ENCODE results near the gene C1QTNF4. TPM values are rescaled to one million over a fixed set of nuclear protein-coding genes. Genes with fewer than 3 reads are reported as not detected.

The C1QTNF4 gene
- total RNA-seq, 1 donor from 2014 or later, result 0.16 TPM

GRCh38 chr11:47589977-47590861 lies 4.0 kb downstream of the C1QTNF4 start:
- intact Hi-C loops (cut with micrococcal nuclease), result no loop called here
- no peak overlapping the region for H3K4me3 Mint-ChIP-seq
- H3K27ac Mint-ChIP-seq, result no peak overlapping the region

DNA sequence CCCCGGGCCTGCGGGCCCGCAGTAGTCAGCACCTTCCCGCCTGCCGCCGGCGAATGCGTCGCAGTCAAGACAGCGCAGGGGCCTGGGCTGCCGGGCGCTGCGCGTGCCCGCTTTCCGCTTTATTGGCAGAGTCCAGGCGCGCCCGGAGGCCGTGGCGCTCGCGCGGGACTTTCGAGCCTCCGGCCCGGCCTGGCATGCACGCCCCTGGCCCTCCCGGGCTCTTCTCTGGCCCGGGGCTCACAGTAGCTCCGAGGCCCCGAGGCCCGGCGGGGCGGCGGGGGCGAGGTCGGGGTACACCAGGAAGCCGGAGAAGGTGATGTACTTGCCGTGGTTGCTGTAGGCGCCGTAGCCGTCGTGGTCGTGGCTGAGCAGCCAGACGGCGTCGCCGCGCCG lies 4.6 kb downstream of the C1QTNF4 start:
- H3K27ac Mint-ChIP-seq, result no peak overlapping the region
- peaks cover 6% of the 10 kb centered on the region for H3K4me1 Mint-ChIP-seq (ENCODE audit: low read depth)
- no peak for DNase-seq (ENCODE audit: low spot score)
- no peaks in the 10 kb centered on the region for H3K36me3 Mint-ChIP-seq (ENCODE audit: low read depth)
- intact Hi-C loops (cut with micrococcal nuclease), result no loop called here
- H3K4me3 Mint-ChIP-seq, result no peak overlapping the region
- peaks cover 17% of the 10 kb centered on the region for H3K27me3 Mint-ChIP-seq (ENCODE audit: insufficient read depth)
- no peaks in the 10 kb centered on the region for H3K9me3 Mint-ChIP-seq

More at GRCh38 chr11:47589977-47590861, 4.0 kb downstream of the C1QTNF4 start:
- DNase-seq (ENCODE audit: low spot score), result no peak
- no peaks in the 10 kb centered on the region for H3K9me3 Mint-ChIP-seq
- peaks cover 6% of the 10 kb centered on the region for H3K4me1 Mint-ChIP-seq (ENCODE audit: low read depth)
- H3K27me3 Mint-ChIP-seq (ENCODE audit: insufficient read depth), result peaks cover 22% of the 10 kb centered on the region
- no peaks in the 10 kb centered on the region for H3K36me3 Mint-ChIP-seq (ENCODE audit: low read depth)

DNA sequence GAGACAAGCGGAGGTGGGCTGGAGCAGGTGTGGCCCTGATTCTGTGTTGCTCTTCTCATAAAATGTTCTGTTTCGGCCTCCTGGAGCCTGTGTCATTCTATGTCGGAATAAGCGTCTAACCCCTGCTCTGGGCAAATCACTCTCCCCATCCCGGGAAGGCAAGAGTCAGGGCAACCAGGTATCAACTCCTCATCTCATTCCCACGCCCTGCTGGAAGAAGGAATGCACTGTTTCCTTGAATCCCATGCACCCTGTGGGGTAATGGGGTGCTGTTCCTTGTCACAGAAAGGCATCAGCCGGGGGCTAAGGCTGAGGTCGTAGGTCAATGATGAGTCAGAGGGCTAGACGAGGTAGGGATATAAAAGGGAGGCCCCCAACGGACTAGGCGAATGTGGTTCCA lies 5.1 kb downstream of the C1QTNF4 start:
- DNase-seq (ENCODE audit: low spot score), result no peak
- no peaks in the 10 kb centered on the region for H3K9me3 Mint-ChIP-seq
- H3K27me3 Mint-ChIP-seq (ENCODE audit: insufficient read depth), result peaks cover 14% of the 10 kb centered on the region
- peaks cover 3% of the 10 kb centered on the region for H3K36me3 Mint-ChIP-seq (ENCODE audit: low read depth)
- intact Hi-C loops (cut with micrococcal nuclease), result no loop called here
- peaks cover 6% of the 10 kb centered on the region for H3K4me1 Mint-ChIP-seq (ENCODE audit: low read depth)
- no peak overlapping the region for H3K27ac Mint-ChIP-seq
- H3K4me3 Mint-ChIP-seq, result no peak overlapping the region

DNA sequence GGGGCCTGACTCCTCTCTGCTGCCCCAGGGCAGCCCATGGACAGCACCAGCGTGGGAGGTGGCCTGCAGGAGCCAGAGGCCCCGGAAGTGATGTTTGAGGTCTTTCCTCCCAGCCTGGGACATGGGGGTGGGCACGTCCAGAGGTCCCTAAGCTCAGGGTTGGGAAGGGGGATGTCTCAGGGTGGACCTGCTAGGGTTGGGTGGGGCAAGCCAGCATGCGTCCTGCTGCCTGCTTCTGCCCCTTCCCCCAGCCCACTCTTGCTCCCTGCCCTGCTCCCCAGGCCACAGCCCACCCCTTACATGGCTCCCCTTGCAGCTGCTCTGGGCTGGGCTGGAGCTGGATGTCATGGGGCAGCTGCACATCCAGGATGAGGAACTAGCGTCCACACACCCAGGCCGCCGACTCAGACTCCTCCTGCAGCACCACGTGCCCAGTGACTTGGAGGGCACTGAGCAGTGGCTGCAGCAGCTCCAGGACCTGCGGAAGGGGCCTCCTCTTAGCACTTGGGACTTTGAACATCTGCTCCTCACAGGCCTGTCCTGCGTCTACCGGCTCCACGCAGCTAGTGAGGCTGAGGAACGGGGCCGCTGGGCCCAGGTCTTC lies 6.4 kb downstream of the C1QTNF4 start:
- Mint-ChIP-seq H3K9me3 (no peaks in the 10 kb centered on the region), H3K36me3 (ENCODE audit: low read depth) (peaks cover 10% of the 10 kb centered on the region), H3K4me1 (ENCODE audit: low read depth) (peaks cover 6% of the 10 kb centered on the region), H3K27me3 (ENCODE audit: insufficient read depth) (peaks cover 4% of the 10 kb centered on the region), H3K4me3 (no peak overlapping the region), H3K27ac (no peak overlapping the region)
- no peak for DNase-seq (ENCODE audit: low spot score)
- intact Hi-C loops (cut with micrococcal nuclease), result no loop called here

DNA sequence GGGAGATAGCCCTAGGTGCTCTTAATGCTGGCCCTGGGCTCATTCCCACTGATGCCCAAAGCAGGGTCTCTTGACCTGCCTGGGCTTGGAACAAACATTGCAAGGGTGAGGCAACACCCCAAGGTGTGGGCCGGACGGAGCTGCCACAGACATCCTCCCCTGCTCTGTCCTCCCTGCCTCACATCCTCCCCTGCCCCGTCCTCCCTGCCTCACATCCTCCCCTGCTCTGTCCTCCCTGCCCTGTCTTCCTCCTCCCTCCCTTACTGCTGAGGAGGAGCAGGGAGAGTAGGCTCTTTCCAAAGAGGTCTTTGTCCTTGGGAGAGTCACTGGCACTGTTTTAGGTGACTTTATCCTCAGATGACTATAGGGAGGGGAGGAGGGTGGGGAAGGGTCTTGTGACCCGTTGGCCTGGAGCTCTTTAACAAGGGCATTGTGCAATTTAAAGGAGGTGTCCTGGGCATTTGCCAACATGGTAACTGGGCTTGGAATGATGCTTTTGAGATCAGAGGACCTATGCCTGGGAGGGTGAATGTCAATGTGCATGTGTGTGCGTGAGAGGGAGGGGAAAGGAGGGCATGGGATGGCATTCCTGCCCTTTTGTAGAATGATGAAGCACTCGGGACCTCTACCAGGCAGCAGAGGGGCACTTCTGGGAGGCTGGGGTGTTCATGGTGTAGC lies 7.0 kb downstream of the C1QTNF4 start:
- H3K4me3 Mint-ChIP-seq, result no peak overlapping the region
- peaks cover 15% of the 10 kb centered on the region for H3K36me3 Mint-ChIP-seq (ENCODE audit: low read depth)
- intact Hi-C loops (cut with micrococcal nuclease), result no loop called here
- DNase-seq (ENCODE audit: low spot score), result no peak
- no peaks in the 10 kb centered on the region for H3K9me3 Mint-ChIP-seq
- H3K4me1 Mint-ChIP-seq (ENCODE audit: low read depth), result peaks cover 6% of the 10 kb centered on the region
- no peak overlapping the region for H3K27ac Mint-ChIP-seq
- no peaks in the 10 kb centered on the region for H3K27me3 Mint-ChIP-seq (ENCODE audit: insufficient read depth)

GRCh38 chr11:47586098-47586855 lies 7.9 kb downstream of the C1QTNF4 start, which contains the start of gene FAM180B:
TSS of gene FAM180B (plus strand) at chr11:47586678. CDS start at chr11:47586769, 91 bp downstream.
- H3K36me3 Mint-ChIP-seq (ENCODE audit: low read depth), result peaks cover 22% of the 10 kb centered on the region
- no peaks in the 10 kb centered on the region for H3K27me3 Mint-ChIP-seq (ENCODE audit: insufficient read depth)
- no peaks in the 10 kb centered on the region for H3K9me3 Mint-ChIP-seq
- no peaks in the 10 kb centered on the region for H3K4me1 Mint-ChIP-seq (ENCODE audit: low read depth)
- H3K4me3 Mint-ChIP-seq, result no peak within 1 kb of the TSS
- intact Hi-C loops (cut with micrococcal nuclease), result no loop called here
- no peak for DNase-seq (ENCODE audit: low spot score)
- H3K27ac Mint-ChIP-seq, result no peak within 1 kb of the TSS

GRCh38 chr11:47583844-47584243 lies 10.4 kb downstream of the C1QTNF4 start:
- Mint-ChIP-seq H3K27ac (no peak overlapping the region), H3K36me3 (ENCODE audit: low read depth) (peaks cover 32% of the 10 kb centered on the region), H3K4me3 (no peak overlapping the region), H3K4me1 (ENCODE audit: low read depth) (peaks cover 18% of the 10 kb centered on the region), H3K27me3 (ENCODE audit: insufficient read depth) (no peaks in the 10 kb centered on the region), H3K9me3 (no peaks in the 10 kb centered on the region)
- no peak for DNase-seq (ENCODE audit: low spot score)
- intact Hi-C loops (cut with micrococcal nuclease), result no loop called here

GRCh38 chr11:47578524-47579494 lies 15.4 kb downstream of the C1QTNF4 start, which contains the start of the genes KBTBD4 and NDUFS3:
TSS of gene KBTBD4 (minus strand) at chr11:47578970. CDS start at chr11:47578951, 19 bp downstream.
TSS of gene NDUFS3 (plus strand) at chr11:47579074. CDS start at chr11:47579092, 18 bp downstream.
- H3K4me1 Mint-ChIP-seq (ENCODE audit: low read depth), result peaks cover 35% of the 10 kb centered on the region
- H3K27ac Mint-ChIP-seq, result peak within 1 kb of the TSS; percentile 98
- no peaks in the 10 kb centered on the region for H3K27me3 Mint-ChIP-seq (ENCODE audit: insufficient read depth)
- H3K4me3 Mint-ChIP-seq, result peak within 1 kb of the TSS; percentile 96
- peaks cover 36% of the 10 kb centered on the region for H3K36me3 Mint-ChIP-seq (ENCODE audit: low read depth)
- peak; percentile 89 for DNase-seq (ENCODE audit: low spot score)
- intact Hi-C loops (cut with micrococcal nuclease), result loop anchor here (1.0 to 5.0 kb wide), 11 partner anchors 14 to 879 kb away; partner anchors contain the start of genes AGBL2, ARHGAP1, CELF1 and CSTPP1
- H3K9me3 Mint-ChIP-seq, result no peaks in the 10 kb centered on the region

GRCh38 chr11:47577460-47578041 lies 16.7 kb downstream of the C1QTNF4 start:
- no peaks in the 10 kb centered on the region for H3K27me3 Mint-ChIP-seq (ENCODE audit: insufficient read depth)
- peaks cover 35% of the 10 kb centered on the region for H3K4me1 Mint-ChIP-seq (ENCODE audit: low read depth)
- no peak for DNase-seq (ENCODE audit: low spot score)
- no peaks in the 10 kb centered on the region for H3K9me3 Mint-ChIP-seq
- peak overlapping the region; percentile 96 for H3K4me3 Mint-ChIP-seq
- intact Hi-C loops (cut with micrococcal nuclease), result loop anchor here (1.0 to 5.0 kb wide), 7 partner anchors 12 to 640 kb away; partner anchors contain the start of genes AGBL2, CSTPP1, FNBP4 and PTPMT1
- H3K36me3 Mint-ChIP-seq (ENCODE audit: low read depth), result peaks cover 41% of the 10 kb centered on the region
- H3K27ac Mint-ChIP-seq, result no peak overlapping the region

DNA sequence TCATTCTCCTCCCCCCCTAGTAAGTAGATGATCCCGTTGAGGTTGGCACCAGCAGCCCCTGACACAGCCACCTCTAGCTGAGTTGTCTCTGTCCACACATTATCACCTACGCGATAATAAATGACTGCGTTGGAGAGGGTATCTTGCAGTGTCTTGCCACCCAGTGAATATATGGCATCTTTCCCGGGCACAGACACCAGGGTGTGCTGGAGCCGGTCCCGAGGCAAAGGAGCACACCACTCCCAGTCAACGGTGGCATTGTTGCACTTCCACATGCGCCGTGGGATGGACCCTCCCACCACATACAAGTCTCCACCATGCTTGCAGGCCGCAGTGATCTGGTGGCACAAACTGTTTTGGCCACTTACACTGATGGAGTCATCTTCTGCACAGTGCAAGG lies 20.9 kb downstream of the C1QTNF4 start:
- Mint-ChIP-seq H3K27ac (no peak overlapping the region), H3K27me3 (ENCODE audit: insufficient read depth) (no peaks in the 10 kb centered on the region), H3K36me3 (ENCODE audit: low read depth) (peaks cover 29% of the 10 kb centered on the region), H3K4me1 (ENCODE audit: low read depth) (peaks cover 14% of the 10 kb centered on the region), H3K9me3 (no peaks in the 10 kb centered on the region), H3K4me3 (no peak overlapping the region)
- no peak for DNase-seq (ENCODE audit: low spot score)
- intact Hi-C loops (cut with micrococcal nuclease), result no loop called here

GRCh38 chr11:47572715-47573255 lies 21.4 kb downstream of the C1QTNF4 start:
- intact Hi-C loops (cut with micrococcal nuclease), result no loop called here
- no peaks in the 10 kb centered on the region for H3K27me3 Mint-ChIP-seq (ENCODE audit: insufficient read depth)
- no peak overlapping the region for H3K4me3 Mint-ChIP-seq
- H3K9me3 Mint-ChIP-seq, result no peaks in the 10 kb centered on the region
- peaks cover 9% of the 10 kb centered on the region for H3K4me1 Mint-ChIP-seq (ENCODE audit: low read depth)
- no peak overlapping the region for H3K27ac Mint-ChIP-seq
- peaks cover 29% of the 10 kb centered on the region for H3K36me3 Mint-ChIP-seq (ENCODE audit: low read depth)
- no peak for DNase-seq (ENCODE audit: low spot score)
